HL-60/S4 treated with retinoic acid at 250 ng/mL for 4 days and 3 days (cell line): Measurements from ENCODE around the gene LYST.
"Not testable (repeated sequence)": the region's sequence is repeated elsewhere in the genome, so short reads cannot be mapped to it uniquely, and the experiment has no call there.

Experiments
- in situ Hi-C: fragments of 300-500 bp; cut with MboI; formaldehyde crosslinking; loops from 2 replicates; pipeline ENCODE4 v1.7.0; 2022; ENCODE audit warnings: low sequenced_read_pairs

The LYST gene

DNA sequence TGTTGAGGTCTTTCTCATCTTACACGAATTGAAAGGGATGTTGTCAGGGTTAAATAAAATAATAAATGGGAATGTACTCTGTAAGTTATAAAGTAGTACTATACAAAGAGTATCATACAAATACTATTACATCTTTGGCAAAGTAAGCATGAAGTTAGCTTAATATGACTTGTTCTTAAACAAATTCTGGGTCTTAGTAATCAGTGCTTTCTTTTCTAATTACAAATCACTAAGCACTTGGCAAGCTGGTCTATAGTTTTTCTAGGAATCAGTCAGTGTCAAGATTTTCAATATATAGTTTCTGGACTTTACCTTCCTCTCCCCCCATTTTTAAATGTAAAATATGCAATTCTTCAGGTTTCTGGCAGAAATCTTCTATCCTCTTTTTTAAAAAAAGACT lies 6.9 kb downstream of the LYST start:
- in situ Hi-C loops, result no loop called here

DNA sequence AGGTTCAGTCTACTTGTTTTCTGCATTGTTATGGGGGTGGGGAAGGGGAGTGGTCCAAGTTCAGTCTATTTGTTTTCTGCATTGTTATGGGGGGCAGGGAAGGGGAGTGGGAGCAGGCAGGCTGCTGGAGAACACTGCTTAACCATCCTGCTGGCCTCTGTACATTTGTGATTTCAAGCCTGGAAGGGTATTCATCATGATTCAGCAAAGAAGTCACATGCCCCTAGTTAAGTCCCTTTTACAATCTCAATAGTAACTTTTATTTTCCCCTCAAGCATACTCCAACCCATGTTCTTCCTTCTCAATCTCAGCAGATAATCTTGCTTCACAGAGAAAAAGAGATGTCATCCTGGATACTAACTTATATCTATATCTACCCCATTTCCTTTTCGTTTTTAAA lies 7.9 kb downstream of the LYST start:
- in situ Hi-C loops, result no loop called here

- in situ Hi-C loops, result no loop called here
Measured at GRCh38 chr1:235857756-235858155, 8.9 kb downstream of the LYST start.

- in situ Hi-C loops, result no loop called here
Measured at GRCh38 chr1:235855811-235856429, 10.8 kb downstream of the LYST start.

GRCh38 chr1:235854347-235854746 lies 12.4 kb downstream of the LYST start:
- in situ Hi-C loops, result no loop called here

DNA sequence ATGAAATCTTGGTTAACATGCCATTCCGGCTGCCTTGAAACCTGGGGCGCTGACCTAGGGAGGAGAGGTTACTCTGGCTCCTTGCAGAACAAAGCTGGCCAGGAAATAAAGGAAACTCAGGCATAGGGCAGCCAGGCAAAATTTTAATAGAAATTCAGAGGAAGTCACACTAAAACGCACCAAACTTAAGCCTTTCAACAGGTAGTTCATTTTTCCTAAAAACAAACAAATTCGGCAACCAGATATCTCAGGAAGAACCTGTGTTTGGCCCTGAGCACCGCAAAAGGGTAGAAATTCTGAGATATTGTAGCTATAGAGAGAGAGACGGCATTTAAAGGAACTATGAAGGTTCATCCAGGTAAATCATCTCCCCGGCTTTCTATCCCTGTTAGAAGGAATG lies 13.1 kb downstream of the LYST start:
- in situ Hi-C loops, result no loop called here

DNA sequence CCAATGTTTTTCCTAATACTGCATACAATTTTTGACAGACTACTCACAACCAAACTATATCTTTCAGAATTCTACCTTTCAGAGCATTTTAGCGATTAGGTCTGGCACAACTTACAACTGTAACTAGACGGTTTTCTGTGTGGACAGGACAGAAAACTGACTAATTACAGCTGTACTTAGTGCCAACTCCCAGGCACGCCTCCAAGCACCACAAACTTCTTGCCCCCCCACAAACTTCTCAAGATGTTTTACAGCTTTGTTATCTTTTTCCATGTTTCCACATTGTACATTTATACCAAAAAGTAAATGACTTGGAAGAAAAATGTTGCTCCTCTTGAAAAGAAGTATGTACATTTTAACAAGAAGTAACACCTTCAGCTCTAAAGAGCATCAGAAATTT lies 13.8 kb downstream of the LYST start:
- in situ Hi-C loops, result no loop called here

DNA sequence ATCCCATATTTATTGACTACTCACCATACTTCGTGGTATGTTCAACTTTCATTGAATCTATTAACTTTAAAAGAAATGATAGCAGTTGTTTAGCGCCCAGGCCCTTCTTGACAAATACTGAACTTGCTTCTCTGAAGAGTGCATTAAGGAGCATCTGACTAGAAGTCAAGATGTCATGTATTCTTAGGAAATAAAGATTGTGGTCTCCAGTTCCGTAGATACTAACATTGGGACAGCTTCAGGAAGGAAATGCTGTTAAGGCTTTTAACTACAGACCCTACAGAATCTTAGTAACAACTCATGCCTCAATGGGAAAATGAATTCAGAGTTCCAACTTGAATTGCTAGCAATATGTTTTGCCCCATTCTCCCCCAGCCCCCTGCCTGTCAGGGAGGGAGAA lies 14.8 kb downstream of the LYST start:
- in situ Hi-C loops, result no loop called here

DNA sequence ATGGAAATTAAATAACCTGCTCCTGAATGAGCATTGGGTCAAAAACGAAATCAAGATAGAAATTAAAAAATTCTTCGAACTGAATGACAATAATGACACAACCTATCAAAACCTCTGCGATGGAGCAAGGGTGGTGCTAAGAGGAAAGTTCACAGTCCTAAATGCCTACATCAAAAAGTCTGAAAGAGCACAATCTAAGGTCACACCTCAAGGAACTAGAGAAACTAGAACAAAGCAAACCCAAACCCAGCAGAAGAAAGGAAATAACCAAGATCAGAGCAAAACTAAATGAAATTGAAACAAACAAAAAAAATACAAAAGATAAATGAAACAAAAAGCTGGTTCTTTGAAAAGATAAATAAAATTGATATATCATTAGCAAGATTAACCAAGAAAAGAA lies 18.5 kb downstream of the LYST start:
- in situ Hi-C loops, result not testable (repeated sequence)

- in situ Hi-C loops, result not testable (repeated sequence)
Measured at GRCh38 chr1:235845656-235846107, 21.0 kb downstream of the LYST start.

GRCh38 chr1:235844776-235845175 lies 21.9 kb downstream of the LYST start:
- in situ Hi-C loops, result no loop called here

GRCh38 chr1:235843461-235843961 lies 23.2 kb downstream of the LYST start:
- in situ Hi-C loops, result no loop called here

- in situ Hi-C loops, result no loop called here
Measured at GRCh38 chr1:235841938-235842545, 24.7 kb downstream of the LYST start.

GRCh38 chr1:235838021-235838420 lies 28.7 kb downstream of the LYST start:
- in situ Hi-C loops, result no loop called here

GRCh38 chr1:235835226-235835625 lies 31.5 kb downstream of the LYST start:
- in situ Hi-C loops, result no loop called here

DNA sequence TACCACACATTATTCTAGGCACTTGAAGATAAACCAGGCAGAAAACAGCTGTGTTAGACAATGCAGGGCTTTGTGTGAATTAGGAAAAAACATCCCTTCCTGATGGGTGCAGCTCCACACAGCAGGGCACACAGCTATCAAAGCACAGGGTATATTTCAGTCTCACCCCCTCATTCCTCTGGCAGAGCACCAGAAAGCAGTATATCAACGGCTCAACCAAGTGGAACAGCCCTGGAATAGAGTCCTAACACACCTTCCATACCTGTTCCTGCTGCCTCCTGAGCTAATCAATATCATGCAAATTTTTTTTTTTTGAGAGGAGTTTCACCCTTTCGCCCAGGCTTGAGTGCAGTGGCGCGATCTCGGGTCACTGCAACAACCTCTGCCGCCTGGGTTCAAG lies 32.1 kb downstream of the LYST start:
- in situ Hi-C loops, result no loop called here

DNA sequence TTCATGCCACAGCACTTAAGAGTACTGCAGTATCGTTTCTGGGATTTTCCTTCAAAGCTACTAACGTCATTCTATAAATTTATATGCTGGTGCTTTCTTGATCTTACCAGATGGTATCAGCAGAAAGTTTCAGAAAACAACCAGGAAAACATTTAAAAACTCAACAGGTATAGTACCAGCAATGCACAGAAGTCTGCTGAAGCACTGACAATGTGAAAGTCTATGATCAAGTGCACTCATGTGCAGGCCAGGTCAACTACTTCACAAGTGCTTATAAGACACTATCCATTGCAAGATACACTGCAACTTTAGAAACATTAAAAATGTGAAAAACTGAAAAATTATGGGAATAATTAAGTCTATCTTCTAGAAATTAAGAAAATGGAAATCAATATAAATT lies 34.7 kb downstream of the LYST start:
- in situ Hi-C loops, result no loop called here

- in situ Hi-C loops, result no loop called here
Measured at GRCh38 chr1:235831148-235831547, 35.6 kb downstream of the LYST start.

GRCh38 chr1:235826102-235826854 lies 40.4 kb downstream of the LYST start:
- in situ Hi-C loops, result no loop called here

- in situ Hi-C loops, result no loop called here
Measured at GRCh38 chr1:235825229-235825628, 41.5 kb downstream of the LYST start.

DNA sequence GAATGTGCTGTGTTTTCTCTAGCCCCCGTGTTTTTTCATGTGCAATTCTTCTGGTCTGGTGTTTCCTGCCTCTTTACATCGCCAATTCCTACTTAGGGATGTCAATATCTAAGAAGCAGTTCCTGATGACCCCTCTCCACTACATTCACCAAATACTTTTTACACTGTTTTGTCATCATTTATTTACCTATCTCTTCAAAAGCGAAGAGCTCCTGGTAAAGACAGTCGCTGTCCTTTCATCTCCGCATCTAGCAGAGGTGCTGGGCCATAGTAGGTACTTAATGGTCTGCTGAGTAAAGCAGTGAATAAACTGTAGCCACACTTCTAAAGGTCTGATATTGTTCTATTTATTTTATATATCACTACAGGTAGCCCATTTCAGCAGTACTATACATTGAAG lies 43.0 kb downstream of the LYST start:
- in situ Hi-C loops, result no loop called here

DNA sequence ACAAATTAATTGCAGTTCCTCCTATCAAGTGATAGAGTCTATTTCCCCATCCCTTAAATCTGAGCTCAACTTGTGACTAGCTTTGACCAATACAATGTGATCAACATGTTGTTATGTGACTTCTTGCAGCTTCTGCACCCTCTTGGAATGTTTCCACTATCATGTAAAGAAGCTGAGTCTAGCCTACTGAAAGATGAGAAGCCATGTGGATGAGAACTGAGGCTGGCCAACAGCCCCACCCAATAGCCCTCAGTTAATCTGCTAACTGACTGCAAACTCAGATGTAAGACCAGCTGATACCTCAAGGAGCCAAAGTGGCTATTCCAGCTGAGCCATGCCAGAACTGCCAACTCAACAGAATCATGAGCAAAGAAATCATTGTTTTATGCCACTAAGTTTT lies 44.0 kb downstream of the LYST start:
- in situ Hi-C loops, result no loop called here
